PC-9 (cell line): ENCODE results near the gene SDK2.

Experiments
- EZH2 ChIP-seq: fragments of 200-600 bp; sonication (generic); IDR thresholded peaks from 2 replicates; pipeline ENCODE4 v1.8.0; 2017; ENCODE audit warnings: antibody characterized with exemption, low read depth
- TF ChIP-seq, protein P1 (sequence below): fragments of 200-600 bp; sonication (generic); conservative IDR thresholded peaks from 2 replicates; pipeline ENCODE4 v1.6.1; 2017; ENCODE audit warnings: mixed run types, antibody characterized with exemption, mild to moderate bottlenecking, moderate library complexity

DNA sequence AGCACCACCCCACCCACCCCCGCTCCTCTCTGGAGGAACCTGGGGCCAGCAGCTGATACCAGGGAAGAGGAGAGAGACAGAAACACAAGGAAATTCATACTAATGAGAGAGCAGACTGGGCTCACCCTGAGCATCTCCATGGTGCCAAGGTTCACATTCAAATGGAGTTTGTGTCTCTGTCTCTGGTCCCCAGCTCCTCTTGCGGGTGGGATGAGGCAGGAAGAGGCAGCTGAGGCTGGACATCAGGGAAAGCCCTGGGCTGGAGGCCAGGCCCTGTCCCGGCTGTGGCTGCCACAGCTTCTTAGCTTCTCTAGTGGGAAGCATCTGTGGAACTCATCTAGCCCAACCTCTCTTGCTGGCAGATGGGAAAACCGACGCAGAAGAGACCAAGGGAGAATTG, 121.5 kb downstream of the SDK2 start:
- TF ChIP-seq, protein P1, sequence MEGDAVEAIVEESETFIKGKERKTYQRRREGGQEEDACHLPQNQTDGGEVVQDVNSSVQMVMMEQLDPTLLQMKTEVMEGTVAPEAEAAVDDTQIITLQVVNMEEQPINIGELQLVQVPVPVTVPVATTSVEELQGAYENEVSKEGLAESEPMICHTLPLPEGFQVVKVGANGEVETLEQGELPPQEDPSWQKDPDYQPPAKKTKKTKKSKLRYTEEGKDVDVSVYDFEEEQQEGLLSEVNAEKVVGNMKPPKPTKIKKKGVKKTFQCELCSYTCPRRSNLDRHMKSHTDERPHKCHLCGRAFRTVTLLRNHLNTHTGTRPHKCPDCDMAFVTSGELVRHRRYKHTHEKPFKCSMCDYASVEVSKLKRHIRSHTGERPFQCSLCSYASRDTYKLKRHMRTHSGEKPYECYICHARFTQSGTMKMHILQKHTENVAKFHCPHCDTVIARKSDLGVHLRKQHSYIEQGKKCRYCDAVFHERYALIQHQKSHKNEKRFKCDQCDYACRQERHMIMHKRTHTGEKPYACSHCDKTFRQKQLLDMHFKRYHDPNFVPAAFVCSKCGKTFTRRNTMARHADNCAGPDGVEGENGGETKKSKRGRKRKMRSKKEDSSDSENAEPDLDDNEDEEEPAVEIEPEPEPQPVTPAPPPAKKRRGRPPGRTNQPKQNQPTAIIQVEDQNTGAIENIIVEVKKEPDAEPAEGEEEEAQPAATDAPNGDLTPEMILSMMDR: no peak
- TF ChIP-seq EZH2: no peak
